Body of pancreas (tissue), 4 donors: ENCODE results near the gene NFATC2. TPM values are rescaled to one million over a fixed set of nuclear protein-coding genes. Genes with fewer than 3 reads are reported as not detected.

Experiments used
- ATAC-seq: fragments of 150-250 bp; one replicate; pipeline ENCODE4 v1.9.1; 2016
- DNase-seq, 4 donors: peaks; one replicate each; pipeline ENCODE4 v3.0.0-alpha.2; 2019
- H3K27ac ChIP-seq, 4 donors: fragments of 200-600 bp; sonication (generic); 1 replicate in 3 of 4; 2 replicates in 1 of 4; pipeline versions ENCODE4 v1.5.1 to v1.6.1; 2016 to 2019; ENCODE audit warnings: mild to moderate bottlenecking in 1 of 4, mixed read lengths in 1 of 4, moderate library complexity in 1 of 4
- H3K27me3 ChIP-seq, 2 donors: fragments of 200-600 bp; sonication (generic); one replicate each; pipeline ENCODE4 v1.6.0; 2016; ENCODE audit warnings: mild to moderate bottlenecking in 1 of 2
- H3K36me3 ChIP-seq, 2 donors: fragments of 200-600 bp; sonication (generic); replicated peaks in 1 of 2; 2 replicates each; pipeline ENCODE4 v1.5.1; 2016; ENCODE audit warnings: low read depth in 2 of 2; ENCODE audit not compliant: insufficient read depth in 1 of 2
- H3K4me1 ChIP-seq: fragments of 200-600 bp; sonication (generic); one replicate; pipeline ENCODE4 v1.6.0; 2016
- H3K4me3 ChIP-seq, 2 donors: fragments of 200-600 bp; sonication (generic); 1 replicate in 1 of 2; 2 replicates in 1 of 2; pipeline ENCODE4 v1.5.1; 2016 to 2019
- H3K9me3 ChIP-seq, 3 donors: fragments of 200-600 bp; sonication (generic); 1 replicate in 2 of 3; 2 replicates in 1 of 3; pipeline ENCODE4 v1.5.1; 2016
- POLR2A ChIP-seq, 3 donors: fragments of 450-650 bp; IDR thresholded peaks; one replicate each; pipeline ENCODE4 v1.6.1; 2016; ENCODE audit warnings: antibody characterized with exemption in 3 of 3, mild to moderate bottlenecking in 2 of 3
- WGBS, 2 donors: methylation state at CpG; one replicate each; pipeline ENCODE4 v1.1.5; 2017; 5-methylcytosine and 5-hydroxymethylcytosine counted together
- intact Hi-C: fragments of 100-400 bp; cut with DNase I; formaldehyde crosslinking; loops from one replicate; pipeline ENCODE4 v1.15.1; 2023
- total RNA-seq, 2 donors: library from RNA; depleted of rRNA; stranded (reverse); fragments of >200 nt; gene quantifications; one replicate each; pipeline ENCODE4 v1.1.0, GENCODE V29; 2016
- TF ChIP-seq, protein P1 (sequence below), 7 experiments: fragments of 450-650 bp in 4 of 7; fragments of 200-600 bp in 3 of 7; sonication (generic) in 3 of 7; IDR thresholded peaks; one replicate each; pipeline ENCODE4 v1.5.1; 2016 to 2019; ENCODE audit warnings: antibody characterized with exemption in 7 of 7

NFATC2 gene
- total RNA-seq, 2 donors from 2014 or later: 4.9 to 7.6 TPM

DNA sequence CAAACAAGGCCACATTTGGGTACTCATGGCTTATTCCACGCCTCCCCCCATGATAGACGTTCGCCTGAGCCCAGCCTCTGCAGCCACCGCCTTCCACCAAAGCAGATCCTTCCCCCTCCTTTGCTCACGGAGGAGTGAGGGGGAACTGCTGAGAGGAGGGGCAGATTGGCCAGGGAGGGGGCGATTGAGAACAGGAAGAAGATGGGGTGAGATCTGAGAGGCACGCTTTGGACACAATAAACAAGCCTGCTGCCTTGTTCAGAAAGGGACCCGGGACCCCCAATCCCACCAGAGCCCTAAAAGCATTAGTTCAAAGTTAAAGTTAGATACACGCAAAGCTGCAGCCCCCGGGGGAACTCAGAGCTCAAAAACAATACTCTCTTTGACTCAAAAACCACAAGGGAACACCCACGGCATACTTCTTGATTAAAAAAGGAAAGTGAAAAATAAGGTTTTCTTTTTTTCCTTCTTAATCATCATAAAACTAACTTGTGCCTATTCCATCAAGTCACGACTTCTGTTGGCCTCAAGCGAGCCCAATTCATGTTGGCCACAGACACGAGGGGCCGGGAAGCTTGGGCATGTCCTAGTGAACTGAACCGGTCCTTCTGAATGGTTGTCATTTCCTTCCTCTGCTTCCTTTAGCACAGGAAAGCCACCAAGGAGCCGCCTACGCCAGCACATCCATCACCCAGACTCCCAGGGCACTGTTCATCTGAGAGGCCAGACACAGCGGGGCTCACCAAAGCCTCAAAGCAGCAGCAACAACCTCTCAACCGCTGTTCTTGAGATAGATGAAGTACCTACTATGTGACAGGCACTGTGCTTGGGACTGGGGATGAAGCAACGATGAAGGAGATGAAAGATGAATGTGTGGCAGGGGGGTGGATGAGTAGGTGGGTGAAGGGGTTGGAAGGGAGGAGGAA lies 44.7 kb downstream of the NFATC2 start:
- Histone ChIP-seq H3K4me3 (no peak overlapping the region), H3K4me1 (peaks cover 4% of the 10 kb centered on the region), H3K9me3 (no peaks in the 10 kb centered on the region), H3K36me3 (no peaks in the 10 kb centered on the region), H3K27ac (no peak overlapping the region), H3K27me3 (no peaks in the 10 kb centered on the region)
- TF ChIP-seq, protein P1, sequence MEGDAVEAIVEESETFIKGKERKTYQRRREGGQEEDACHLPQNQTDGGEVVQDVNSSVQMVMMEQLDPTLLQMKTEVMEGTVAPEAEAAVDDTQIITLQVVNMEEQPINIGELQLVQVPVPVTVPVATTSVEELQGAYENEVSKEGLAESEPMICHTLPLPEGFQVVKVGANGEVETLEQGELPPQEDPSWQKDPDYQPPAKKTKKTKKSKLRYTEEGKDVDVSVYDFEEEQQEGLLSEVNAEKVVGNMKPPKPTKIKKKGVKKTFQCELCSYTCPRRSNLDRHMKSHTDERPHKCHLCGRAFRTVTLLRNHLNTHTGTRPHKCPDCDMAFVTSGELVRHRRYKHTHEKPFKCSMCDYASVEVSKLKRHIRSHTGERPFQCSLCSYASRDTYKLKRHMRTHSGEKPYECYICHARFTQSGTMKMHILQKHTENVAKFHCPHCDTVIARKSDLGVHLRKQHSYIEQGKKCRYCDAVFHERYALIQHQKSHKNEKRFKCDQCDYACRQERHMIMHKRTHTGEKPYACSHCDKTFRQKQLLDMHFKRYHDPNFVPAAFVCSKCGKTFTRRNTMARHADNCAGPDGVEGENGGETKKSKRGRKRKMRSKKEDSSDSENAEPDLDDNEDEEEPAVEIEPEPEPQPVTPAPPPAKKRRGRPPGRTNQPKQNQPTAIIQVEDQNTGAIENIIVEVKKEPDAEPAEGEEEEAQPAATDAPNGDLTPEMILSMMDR (IDR thresholded peaks at IDR 0.05): no peak
- TF ChIP-seq POLR2A (IDR thresholded peaks at IDR 0.05): no peak
- 62 to 79% methylated on average over 21 of the region's 21 CpGs for WGBS, 2 donors
- DNase-seq (peak in 1 of 4 donors; percentile 26), ATAC-seq (no peak)
- intact Hi-C loops: no loop called here

DNA sequence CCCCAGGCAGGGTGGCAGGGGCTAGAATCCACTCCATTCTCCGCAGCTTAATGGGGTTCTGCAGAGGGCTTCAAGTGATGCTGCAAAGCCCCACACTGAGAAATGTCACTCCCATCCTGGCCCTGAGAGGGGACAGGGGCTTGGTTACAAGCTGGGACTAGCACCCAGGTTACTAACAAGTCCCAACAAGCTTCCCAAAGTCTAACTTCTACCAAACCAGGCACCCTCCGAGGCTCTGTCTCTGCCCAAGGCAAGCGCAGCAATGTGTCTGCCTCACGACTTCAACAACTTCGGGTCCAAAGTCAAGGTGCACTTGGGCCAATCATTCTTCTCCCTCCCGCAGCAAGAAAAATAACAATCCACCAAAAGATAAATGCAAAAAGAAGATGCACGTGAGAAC lies 45.6 kb downstream of the NFATC2 start:
- H3K4me1 ChIP-seq: peaks cover 9% of the 10 kb centered on the region
- no peak for ATAC-seq
- WGBS, 2 donors: 93 to 98% methylated on average over 7 of the region's 7 CpGs
- no peak overlapping the region for H3K4me3 ChIP-seq
- no peak for DNase-seq
- H3K36me3 ChIP-seq: no peaks in the 10 kb centered on the region
- no peak overlapping the region for H3K27ac ChIP-seq
- H3K27me3 ChIP-seq: no peaks in the 10 kb centered on the region
- TF ChIP-seq, protein P1 (IDR thresholded peaks at IDR 0.05): no peak
- no peak for TF ChIP-seq POLR2A (IDR thresholded peaks at IDR 0.05)
- intact Hi-C loops: no loop called here
- H3K9me3 ChIP-seq: no peaks in the 10 kb centered on the region

DNA sequence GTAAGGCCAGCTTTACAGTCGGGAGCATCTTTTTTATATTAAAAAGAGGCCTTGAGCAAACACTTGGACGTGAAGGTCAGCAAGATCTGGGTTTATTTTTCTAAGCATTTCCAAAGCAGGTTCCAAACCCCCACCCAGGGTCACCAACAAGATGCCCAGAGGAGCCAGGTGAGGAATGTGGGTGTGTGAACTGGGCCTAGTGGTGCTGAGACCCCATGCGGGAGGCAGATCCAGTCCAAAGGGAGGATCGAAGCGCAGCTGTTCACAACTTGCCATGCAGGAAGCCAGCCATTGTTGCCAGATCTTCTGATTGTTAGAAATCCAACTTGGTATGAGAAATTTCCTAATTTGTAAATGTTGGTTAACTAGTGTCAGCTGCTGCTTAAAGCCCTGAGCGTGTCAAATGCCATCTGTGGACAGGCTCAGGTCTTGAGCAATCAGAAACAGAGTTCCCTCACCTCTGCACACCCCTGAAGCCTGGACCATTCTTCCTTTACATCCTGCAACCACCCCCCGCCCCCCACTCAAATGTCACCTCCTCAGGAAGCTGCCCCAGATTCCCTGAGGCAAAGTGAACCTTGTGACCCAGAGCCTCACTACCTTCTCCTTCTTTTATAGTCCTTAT lies 46.5 kb downstream of the NFATC2 start:
- ATAC-seq (no peak), DNase-seq (no peak)
- Histone ChIP-seq H3K27me3 (no peaks in the 10 kb centered on the region), H3K9me3 (no peaks in the 10 kb centered on the region), H3K4me1 (peaks cover 9% of the 10 kb centered on the region), H3K36me3 (no peaks in the 10 kb centered on the region), H3K27ac (no peak overlapping the region), H3K4me3 (no peak overlapping the region)
- 82 to 91% methylated on average over 6 to 7 of the region's 7 CpGs for WGBS, 2 donors
- TF ChIP-seq, protein P1 (IDR thresholded peaks at IDR 0.05): no peak
- no peak for TF ChIP-seq POLR2A (IDR thresholded peaks at IDR 0.05)
- intact Hi-C loops: no loop called here

DNA sequence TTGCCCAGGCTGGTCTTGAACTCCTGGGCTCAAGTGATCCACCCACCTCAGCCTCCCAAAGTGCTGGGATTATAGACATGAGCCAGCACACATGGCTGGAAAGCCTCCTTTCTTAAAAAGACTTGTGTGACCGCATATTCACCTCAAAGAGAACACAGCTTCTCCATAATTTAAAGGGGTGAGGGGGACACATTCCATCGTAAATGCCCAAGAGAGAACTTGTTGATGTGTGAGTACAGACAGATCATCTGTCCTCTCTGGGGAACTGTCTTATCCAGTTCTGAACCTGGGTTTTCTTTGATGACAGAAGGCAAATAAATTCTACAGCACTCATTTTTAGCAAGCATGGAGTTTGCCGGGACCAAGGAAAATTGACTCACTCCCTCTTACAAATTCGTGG lies 47.2 kb downstream of the NFATC2 start:
- TF ChIP-seq, protein P1 (IDR thresholded peaks at IDR 0.05): no peak
- TF ChIP-seq POLR2A (IDR thresholded peaks at IDR 0.05): no peak
- ATAC-seq (no peak), DNase-seq (no peak)
- no peak overlapping the region for H3K4me3 ChIP-seq
- intact Hi-C loops: no loop called here
- no peak overlapping the region for H3K27ac ChIP-seq
- no peaks in the 10 kb centered on the region for H3K36me3 ChIP-seq
- H3K27me3 ChIP-seq: no peaks in the 10 kb centered on the region
- H3K4me1 ChIP-seq: peaks cover 9% of the 10 kb centered on the region
- WGBS, 2 donors: 86 to 89% methylated on average over 4 of the region's 4 CpGs
- no peaks in the 10 kb centered on the region for H3K9me3 ChIP-seq
